GM23338 (cell line): Measurements from ENCODE around the gene MRPL2. TPM values are rescaled to one million over a fixed set of nuclear protein-coding genes. Genes with fewer than 3 reads are reported as not detected.

Experiments used
- ATAC-seq: fragments of 200-7000 bp; cut with Tn5 transposase; 3 replicates; pipeline ENCODE4 v1.9.1; 2020
- DNase-seq: peaks from one replicate; pipeline ENCODE4 v3.0.0-alpha.2; 2015; ENCODE audit warnings: low spot score
- H2AFZ ChIP-seq: fragments of 200-600 bp; sonication (generic); 2 replicates; pipeline ENCODE4 v1.8.0; 2016; ENCODE audit warnings: antibody characterized with exemption, mild to moderate bottlenecking, moderate library complexity
- H3F3A ChIP-seq: fragments of 200-600 bp; sonication (generic); replicated peaks from 2 replicates; pipeline ENCODE4 v1.8.0; 2017; ENCODE audit warnings: antibody characterized with exemption, mixed run types, low read depth
- H3K27ac ChIP-seq: fragments of 200-600 bp; sonication (generic); 2 replicates; pipeline ENCODE4 v1.6.1; 2016; ENCODE audit warnings: low read depth
- H3K27me3 ChIP-seq: fragments of 200-600 bp; sonication (generic); 2 replicates; pipeline ENCODE4 v1.8.0; 2016; ENCODE audit warnings: mild to moderate bottlenecking, mixed run types, moderate library complexity; ENCODE audit not compliant: insufficient read depth
- H3K36me3 ChIP-seq: fragments of 200-600 bp; sonication (generic); 2 replicates; pipeline ENCODE4 v1.8.0; 2016; ENCODE audit warnings: mild to moderate bottlenecking; ENCODE audit not compliant: insufficient read depth
- H3K4me1 ChIP-seq: fragments of 200-600 bp; sonication (generic); 2 replicates; pipeline ENCODE4 v1.8.0; 2016; ENCODE audit warnings: mild to moderate bottlenecking, moderate library complexity; ENCODE audit not compliant: insufficient read depth
- H3K4me2 ChIP-seq: fragments of 200-600 bp; sonication (generic); 2 replicates; pipeline ENCODE4 v1.7.1; 2017; ENCODE audit warnings: mixed run types
- H3K4me3 ChIP-seq: fragments of 200-600 bp; sonication (generic); 2 replicates; pipeline ENCODE4 v1.6.1; 2016; ENCODE audit warnings: mixed run types
- H3K79me2 ChIP-seq: fragments of 200-600 bp; sonication (generic); replicated peaks from 2 replicates; pipeline ENCODE4 v1.8.0; 2017; ENCODE audit warnings: mild to moderate bottlenecking; ENCODE audit not compliant: insufficient read depth
- H3K9me2 ChIP-seq: fragments of 200-600 bp; sonication (generic); 2 replicates; pipeline ENCODE4 v1.8.0; 2017; ENCODE audit not compliant: insufficient read depth
- H4K20me1 ChIP-seq: fragments of 200-600 bp; sonication (generic); replicated peaks from 2 replicates; pipeline ENCODE4 v1.8.0; 2017; ENCODE audit warnings: mild to moderate bottlenecking; ENCODE audit not compliant: insufficient read depth
- H3K27ac Mint-ChIP-seq: 2 replicates; pipeline ENCODE4 v1.8.0; 2020; ENCODE audit warnings: inconsistent platforms, mild to moderate bottlenecking, moderate library complexity, mixed read lengths
- H3K27me3 Mint-ChIP-seq: 3 replicates; pipeline ENCODE4 v1.8.0; 2022; ENCODE audit warnings: low read depth, mild to moderate bottlenecking, moderate library complexity, mixed read lengths, inconsistent platforms; ENCODE audit not compliant: insufficient read depth, poor library complexity
- H3K36me3 Mint-ChIP-seq: 3 replicates; pipeline ENCODE4 v1.8.0; 2021; ENCODE audit warnings: low read depth, mild to moderate bottlenecking, inconsistent platforms, moderate library complexity, mixed read lengths
- H3K4me1 Mint-ChIP-seq: 3 replicates; pipeline ENCODE4 v1.8.0; 2020; ENCODE audit warnings: mild to moderate bottlenecking, inconsistent platforms, mixed read lengths
- H3K4me3 Mint-ChIP-seq: 3 replicates; pipeline ENCODE4 v1.8.0; 2021; ENCODE audit warnings: moderate library complexity, mild to moderate bottlenecking, inconsistent platforms, mixed read lengths
- H3K9me3 Mint-ChIP-seq: 3 replicates; pipeline ENCODE4 v1.8.0; 2020; ENCODE audit warnings: moderate library complexity, mild to moderate bottlenecking, inconsistent platforms, mixed read lengths
- CTCF ChIP-seq, 2 experiments: fragments of 200-600 bp in 1 of 2; sonication (generic) in 1 of 2; conservative IDR thresholded peaks; 2 replicates each; pipeline versions ENCODE4 v1.5.1 to v1.6.1; 2016 to 2017; ENCODE audit warnings: antibody characterized with exemption in 2 of 2, low read depth in 2 of 2, mild to moderate bottlenecking in 2 of 2, moderate library complexity in 1 of 2
- EZH2 ChIP-seq: fragments of 200-600 bp; sonication (generic); IDR thresholded peaks from one replicate; pipeline ENCODE4 v1.8.0; 2017; ENCODE audit warnings: antibody characterized with exemption, mild to moderate bottlenecking, low read depth; ENCODE audit not compliant: unreplicated experiment
- EZH2phosphoT487 ChIP-seq: fragments of 200-600 bp; sonication (generic); IDR thresholded peaks from one replicate; pipeline ENCODE4 v1.8.1; 2018; ENCODE audit warnings: antibody characterized with exemption; ENCODE audit not compliant: unreplicated experiment
- POLR2AphosphoS5 ChIP-seq: IDR thresholded peaks from 2 replicates; pipeline ENCODE4 v1.6.1; 2016; ENCODE audit warnings: antibody characterized with exemption, low read depth
- STAT1 ChIP-seq: IDR thresholded peaks from one replicate; pipeline ENCODE4 v1.6.1; 2016; ENCODE audit warnings: antibody characterized with exemption; ENCODE audit not compliant: unreplicated experiment
- ZNF114 ChIP-seq: fragments of 250-450 bp; sonication (Bioruptor Pico); IDR thresholded peaks from 2 replicates; pipeline ENCODE4 v1.5.0; 2020; ENCODE audit warnings: mild to moderate bottlenecking, moderate library complexity
- polyA plus RNA-seq: library from polyadenylated mRNA; unstranded; fragments of >200 nt; fragmentation: Nextera tagmentation; extraction: Ambion mirVana; gene quantifications from 2 replicates; pipeline ENCODE4 v1.2.1, GENCODE V29; 2016
- total RNA-seq: library from RNA; depleted of rRNA; stranded (reverse); fragments of >200 nt; shearing (Covaris generic); gene quantifications from 2 replicates; pipeline ENCODE4 v1.2.3, GENCODE V29; 2014
- TF ChIP-seq, protein P1 (sequence below): fragments of 250-450 bp; sonication (Bioruptor Pico); IDR thresholded peaks from 2 replicates; pipeline ENCODE4 v1.5.0; 2020; ENCODE audit warnings: mild to moderate bottlenecking, moderate library complexity

The MRPL2 gene
- total and polyA plus RNA-seq, 2 experiments from 2014 or later = 32.3 to 128 TPM

DNA sequence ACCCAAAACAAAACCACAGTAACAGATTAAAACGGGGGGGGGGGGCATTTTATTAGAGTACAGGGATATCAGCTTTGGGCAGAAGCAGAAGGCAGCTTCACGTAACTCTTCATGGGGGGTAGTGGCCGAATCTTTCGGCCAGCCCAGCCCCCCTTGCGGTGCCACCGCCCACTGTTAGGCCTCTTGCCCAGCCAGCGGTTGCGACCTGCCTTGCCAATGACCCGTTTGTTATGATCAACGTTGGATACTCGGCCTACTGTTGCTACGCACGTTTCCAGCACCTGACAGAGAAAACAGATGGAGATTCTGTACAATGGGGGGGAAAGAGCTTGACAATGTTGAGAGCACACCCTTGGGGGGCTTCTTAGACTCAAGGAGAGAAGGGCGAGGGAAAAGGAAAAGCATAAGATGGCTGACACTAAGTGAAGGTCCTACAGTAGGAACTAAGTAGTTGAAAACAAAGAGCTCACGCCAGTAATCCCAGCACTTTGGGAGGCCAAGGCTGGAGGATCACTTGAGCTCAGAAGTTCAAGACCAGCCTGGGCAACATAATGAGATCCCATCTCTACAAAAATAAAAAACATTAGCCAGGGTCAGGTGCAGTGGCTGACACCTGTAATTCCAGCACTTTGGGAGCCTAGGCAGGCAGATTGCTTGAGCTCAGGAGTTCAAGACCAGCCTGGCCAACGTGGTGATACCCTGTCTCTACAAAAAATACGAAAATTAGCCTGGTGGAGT, 4.9 kb downstream of the MRPL2 start:
- H3K27me3 ChIP-seq = no peaks in the 10 kb centered on the region
- Mint-ChIP-seq H3K36me3 (peaks cover 40% of the 10 kb centered on the region), H3K4me1 (peaks cover 44% of the 10 kb centered on the region), H3K27me3 (peaks cover 15% of the 10 kb centered on the region), H3K4me3 (peak overlapping the region; percentile 87), H3K27ac (peak overlapping the region; percentile 98), H3K9me3 (no peaks in the 10 kb centered on the region; the same call in 1 of the 3 replicates)
- H3K27ac ChIP-seq = peak overlapping the region; percentile 93
- H3K4me2 ChIP-seq = peak overlapping the region; percentile 97
- no peaks in the 10 kb centered on the region for H4K20me1 ChIP-seq
- H3K4me1 ChIP-seq = peaks cover 14% of the 10 kb centered on the region
- peaks cover 24% of the 10 kb centered on the region for H3K79me2 ChIP-seq
- TF ChIP-seq STAT1 (no peak), POLR2AphosphoS5 (no peak), ZNF114 (CRISPR knock-in tag) (no peak), CTCF (conservative IDR thresholded peaks at IDR 0.05; ENCODE audit: low read depth in 2 of 2) (no peak), EZH2 (no peak), EZH2phosphoT487 (no peak)
- TF ChIP-seq, protein P1, sequence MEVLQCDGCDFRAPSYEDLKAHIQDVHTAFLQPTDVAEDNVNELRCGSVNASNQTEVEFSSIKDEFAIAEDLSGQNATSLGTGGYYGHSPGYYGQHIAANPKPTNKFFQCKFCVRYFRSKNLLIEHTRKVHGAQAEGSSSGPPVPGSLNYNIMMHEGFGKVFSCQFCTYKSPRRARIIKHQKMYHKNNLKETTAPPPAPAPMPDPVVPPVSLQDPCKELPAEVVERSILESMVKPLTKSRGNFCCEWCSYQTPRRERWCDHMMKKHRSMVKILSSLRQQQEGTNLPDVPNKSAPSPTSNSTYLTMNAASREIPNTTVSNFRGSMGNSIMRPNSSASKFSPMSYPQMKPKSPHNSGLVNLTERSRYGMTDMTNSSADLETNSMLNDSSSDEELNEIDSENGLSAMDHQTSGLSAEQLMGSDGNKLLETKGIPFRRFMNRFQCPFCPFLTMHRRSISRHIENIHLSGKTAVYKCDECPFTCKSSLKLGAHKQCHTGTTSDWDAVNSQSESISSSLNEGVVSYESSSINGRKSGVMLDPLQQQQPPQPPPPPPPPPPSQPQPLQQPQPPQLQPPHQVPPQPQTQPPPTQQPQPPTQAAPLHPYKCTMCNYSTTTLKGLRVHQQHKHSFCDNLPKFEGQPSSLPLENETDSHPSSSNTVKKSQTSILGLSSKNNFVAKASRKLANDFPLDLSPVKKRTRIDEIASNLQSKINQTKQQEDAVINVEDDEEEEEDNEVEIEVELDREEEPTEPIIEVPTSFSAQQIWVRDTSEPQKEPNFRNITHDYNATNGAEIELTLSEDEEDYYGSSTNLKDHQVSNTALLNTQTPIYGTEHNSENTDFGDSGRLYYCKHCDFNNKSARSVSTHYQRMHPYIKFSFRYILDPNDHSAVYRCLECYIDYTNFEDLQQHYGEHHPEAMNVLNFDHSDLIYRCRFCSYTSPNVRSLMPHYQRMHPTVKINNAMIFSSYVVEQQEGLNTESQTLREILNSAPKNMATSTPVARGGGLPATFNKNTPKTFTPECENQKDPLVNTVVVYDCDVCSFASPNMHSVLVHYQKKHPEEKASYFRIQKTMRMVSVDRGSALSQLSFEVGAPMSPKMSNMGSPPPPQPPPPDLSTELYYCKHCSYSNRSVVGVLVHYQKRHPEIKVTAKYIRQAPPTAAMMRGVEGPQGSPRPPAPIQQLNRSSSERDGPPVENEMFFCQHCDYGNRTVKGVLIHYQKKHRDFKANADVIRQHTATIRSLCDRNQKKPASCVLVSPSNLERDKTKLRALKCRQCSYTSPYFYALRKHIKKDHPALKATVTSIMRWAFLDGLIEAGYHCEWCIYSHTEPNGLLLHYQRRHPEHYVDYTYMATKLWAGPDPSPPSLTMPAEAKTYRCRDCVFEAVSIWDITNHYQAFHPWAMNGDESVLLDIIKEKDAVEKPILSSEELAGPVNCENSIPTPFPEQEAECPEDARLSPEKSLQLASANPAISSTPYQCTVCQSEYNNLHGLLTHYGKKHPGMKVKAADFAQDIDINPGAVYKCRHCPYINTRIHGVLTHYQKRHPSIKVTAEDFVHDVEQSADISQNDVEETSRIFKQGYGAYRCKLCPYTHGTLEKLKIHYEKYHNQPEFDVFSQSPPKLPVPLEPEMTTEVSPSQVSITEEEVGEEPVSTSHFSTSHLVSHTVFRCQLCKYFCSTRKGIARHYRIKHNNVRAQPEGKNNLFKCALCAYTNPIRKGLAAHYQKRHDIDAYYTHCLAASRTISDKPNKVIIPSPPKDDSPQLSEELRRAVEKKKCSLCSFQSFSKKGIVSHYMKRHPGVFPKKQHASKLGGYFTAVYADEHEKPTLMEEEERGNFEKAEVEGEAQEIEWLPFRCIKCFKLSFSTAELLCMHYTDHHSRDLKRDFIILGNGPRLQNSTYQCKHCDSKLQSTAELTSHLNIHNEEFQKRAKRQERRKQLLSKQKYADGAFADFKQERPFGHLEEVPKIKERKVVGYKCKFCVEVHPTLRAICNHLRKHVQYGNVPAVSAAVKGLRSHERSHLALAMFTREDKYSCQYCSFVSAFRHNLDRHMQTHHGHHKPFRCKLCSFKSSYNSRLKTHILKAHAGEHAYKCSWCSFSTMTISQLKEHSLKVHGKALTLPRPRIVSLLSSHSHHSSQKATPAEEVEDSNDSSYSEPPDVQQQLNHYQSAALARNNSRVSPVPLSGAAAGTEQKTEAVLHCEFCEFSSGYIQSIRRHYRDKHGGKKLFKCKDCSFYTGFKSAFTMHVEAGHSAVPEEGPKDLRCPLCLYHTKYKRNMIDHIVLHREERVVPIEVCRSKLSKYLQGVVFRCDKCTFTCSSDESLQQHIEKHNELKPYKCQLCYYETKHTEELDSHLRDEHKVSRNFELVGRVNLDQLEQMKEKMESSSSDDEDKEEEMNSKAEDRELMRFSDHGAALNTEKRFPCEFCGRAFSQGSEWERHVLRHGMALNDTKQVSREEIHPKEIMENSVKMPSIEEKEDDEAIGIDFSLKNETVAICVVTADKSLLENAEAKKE (CRISPR knock-in tag) = no peak
- ATAC-seq = no peak
- H2AFZ ChIP-seq = no peak overlapping the region
- peaks cover 18% of the 10 kb centered on the region; the same call in 1 of the 2 replicates for H3F3A ChIP-seq
- peaks cover 5% of the 10 kb centered on the region; the same call in 1 of the 2 replicates for H3K36me3 ChIP-seq
- H3K9me2 ChIP-seq = no peaks in the 10 kb centered on the region
- H3K4me3 ChIP-seq = peak overlapping the region; percentile 88
- peak; percentile 31 for DNase-seq
